HL-60 (cell line): ENCODE results near the gene TBC1D4.
A peak's percentile ranks its signal among the peaks of the same experiment; 100 is the strongest.

Experiments
- DNase-seq, 2 experiments: peaks; one replicate each; pipeline ENCODE4 v3.0.0-alpha.2; 2010 to 2020; ENCODE audit warnings: low read depth in 1 of 2, low spot score in 1 of 2
- H3K27ac ChIP-seq: fragments of 250-450 bp; sonication (Bioruptor Pico); replicated peaks from 2 replicates; pipeline ENCODE4 v1.5.1; 2020; ENCODE audit warnings: mild to moderate bottlenecking, moderate library complexity
- H3K27me3 ChIP-seq: fragments of 250-450 bp; sonication (Bioruptor Pico); 2 replicates; pipeline ENCODE4 v1.5.1; 2021; ENCODE audit warnings: mild to moderate bottlenecking, moderate library complexity; ENCODE audit not compliant: insufficient read depth, poor library complexity, severe bottlenecking
- H3K4me3 ChIP-seq: replicated peaks from 2 replicates; pipeline ENCODE4 v1.5.1; 2011; ENCODE audit warnings: mild to moderate bottlenecking, control low read depth, low read length; ENCODE audit not compliant: insufficient read depth
- GABPA ChIP-seq: IDR thresholded peaks from 2 replicates; pipeline ENCODE4 v1.6.1; 2012; ENCODE audit warnings: low read depth
- POLR2AphosphoS5 ChIP-seq: IDR thresholded peaks from 2 replicates; pipeline ENCODE4 v1.6.1; 2012; ENCODE audit warnings: low read depth
- SPI1 ChIP-seq: IDR thresholded peaks from 2 replicates; pipeline ENCODE4 v1.6.1; 2012; ENCODE audit warnings: low read depth, mild to moderate bottlenecking, borderline replicate concordance
- TF ChIP-seq, protein P1 (sequence below): IDR thresholded peaks from one replicate; pipeline ENCODE4 v1.5.1; 2011; ENCODE audit warnings: low read length, control low read depth, inconsistent platforms; ENCODE audit not compliant: insufficient read depth
- TF ChIP-seq, protein P2 (sequence below): IDR thresholded peaks from 2 replicates; pipeline ENCODE4 v1.6.1; 2012; ENCODE audit warnings: low read depth; ENCODE audit not compliant: insufficient replicate concordance

The TBC1D4 gene

DNA sequence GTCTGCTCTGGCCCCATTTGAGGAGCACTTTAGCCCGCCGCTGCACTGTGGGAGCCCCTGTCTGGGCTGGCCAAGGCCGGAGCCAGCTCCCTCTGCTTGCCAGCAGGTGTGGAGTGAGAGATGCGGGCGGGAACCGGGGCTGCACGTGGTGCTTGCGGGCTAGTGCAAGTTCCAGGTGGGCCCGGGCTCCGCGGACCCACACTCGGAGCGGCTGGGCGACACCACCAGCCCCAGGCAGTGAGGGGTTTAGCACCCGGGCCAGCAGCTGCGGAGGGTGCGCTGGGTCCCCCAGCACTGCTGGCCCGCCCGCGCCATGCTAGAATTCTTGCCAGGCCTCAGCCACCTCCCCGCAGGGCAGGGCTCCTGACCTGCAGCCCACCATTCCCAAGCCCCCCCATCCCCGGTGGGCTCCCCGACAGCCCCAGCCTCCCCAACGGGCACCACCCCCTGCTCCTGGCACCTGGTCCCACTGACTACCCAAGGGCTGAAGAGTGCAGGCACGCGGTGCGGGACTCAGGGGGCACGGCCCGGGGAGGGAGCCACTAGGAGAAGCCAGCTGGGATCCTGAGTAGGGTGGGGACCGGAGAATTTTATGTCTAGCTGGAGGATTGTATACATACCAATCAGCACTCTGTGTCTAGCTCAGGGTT, 36.6 kb upstream of the TBC1D4 start:
- TF ChIP-seq GABPA (no peak), SPI1 (no peak), POLR2AphosphoS5 (no peak)
- TF ChIP-seq, protein P1, sequence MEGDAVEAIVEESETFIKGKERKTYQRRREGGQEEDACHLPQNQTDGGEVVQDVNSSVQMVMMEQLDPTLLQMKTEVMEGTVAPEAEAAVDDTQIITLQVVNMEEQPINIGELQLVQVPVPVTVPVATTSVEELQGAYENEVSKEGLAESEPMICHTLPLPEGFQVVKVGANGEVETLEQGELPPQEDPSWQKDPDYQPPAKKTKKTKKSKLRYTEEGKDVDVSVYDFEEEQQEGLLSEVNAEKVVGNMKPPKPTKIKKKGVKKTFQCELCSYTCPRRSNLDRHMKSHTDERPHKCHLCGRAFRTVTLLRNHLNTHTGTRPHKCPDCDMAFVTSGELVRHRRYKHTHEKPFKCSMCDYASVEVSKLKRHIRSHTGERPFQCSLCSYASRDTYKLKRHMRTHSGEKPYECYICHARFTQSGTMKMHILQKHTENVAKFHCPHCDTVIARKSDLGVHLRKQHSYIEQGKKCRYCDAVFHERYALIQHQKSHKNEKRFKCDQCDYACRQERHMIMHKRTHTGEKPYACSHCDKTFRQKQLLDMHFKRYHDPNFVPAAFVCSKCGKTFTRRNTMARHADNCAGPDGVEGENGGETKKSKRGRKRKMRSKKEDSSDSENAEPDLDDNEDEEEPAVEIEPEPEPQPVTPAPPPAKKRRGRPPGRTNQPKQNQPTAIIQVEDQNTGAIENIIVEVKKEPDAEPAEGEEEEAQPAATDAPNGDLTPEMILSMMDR = no peak
- TF ChIP-seq, protein P2, sequence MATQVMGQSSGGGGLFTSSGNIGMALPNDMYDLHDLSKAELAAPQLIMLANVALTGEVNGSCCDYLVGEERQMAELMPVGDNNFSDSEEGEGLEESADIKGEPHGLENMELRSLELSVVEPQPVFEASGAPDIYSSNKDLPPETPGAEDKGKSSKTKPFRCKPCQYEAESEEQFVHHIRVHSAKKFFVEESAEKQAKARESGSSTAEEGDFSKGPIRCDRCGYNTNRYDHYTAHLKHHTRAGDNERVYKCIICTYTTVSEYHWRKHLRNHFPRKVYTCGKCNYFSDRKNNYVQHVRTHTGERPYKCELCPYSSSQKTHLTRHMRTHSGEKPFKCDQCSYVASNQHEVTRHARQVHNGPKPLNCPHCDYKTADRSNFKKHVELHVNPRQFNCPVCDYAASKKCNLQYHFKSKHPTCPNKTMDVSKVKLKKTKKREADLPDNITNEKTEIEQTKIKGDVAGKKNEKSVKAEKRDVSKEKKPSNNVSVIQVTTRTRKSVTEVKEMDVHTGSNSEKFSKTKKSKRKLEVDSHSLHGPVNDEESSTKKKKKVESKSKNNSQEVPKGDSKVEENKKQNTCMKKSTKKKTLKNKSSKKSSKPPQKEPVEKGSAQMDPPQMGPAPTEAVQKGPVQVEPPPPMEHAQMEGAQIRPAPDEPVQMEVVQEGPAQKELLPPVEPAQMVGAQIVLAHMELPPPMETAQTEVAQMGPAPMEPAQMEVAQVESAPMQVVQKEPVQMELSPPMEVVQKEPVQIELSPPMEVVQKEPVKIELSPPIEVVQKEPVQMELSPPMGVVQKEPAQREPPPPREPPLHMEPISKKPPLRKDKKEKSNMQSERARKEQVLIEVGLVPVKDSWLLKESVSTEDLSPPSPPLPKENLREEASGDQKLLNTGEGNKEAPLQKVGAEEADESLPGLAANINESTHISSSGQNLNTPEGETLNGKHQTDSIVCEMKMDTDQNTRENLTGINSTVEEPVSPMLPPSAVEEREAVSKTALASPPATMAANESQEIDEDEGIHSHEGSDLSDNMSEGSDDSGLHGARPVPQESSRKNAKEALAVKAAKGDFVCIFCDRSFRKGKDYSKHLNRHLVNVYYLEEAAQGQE = no peak
- no peak for DNase-seq
- no peak overlapping the region for H3K27ac ChIP-seq
- H3K27me3 ChIP-seq = no peaks in the 10 kb centered on the region
- no peak overlapping the region for H3K4me3 ChIP-seq

DNA sequence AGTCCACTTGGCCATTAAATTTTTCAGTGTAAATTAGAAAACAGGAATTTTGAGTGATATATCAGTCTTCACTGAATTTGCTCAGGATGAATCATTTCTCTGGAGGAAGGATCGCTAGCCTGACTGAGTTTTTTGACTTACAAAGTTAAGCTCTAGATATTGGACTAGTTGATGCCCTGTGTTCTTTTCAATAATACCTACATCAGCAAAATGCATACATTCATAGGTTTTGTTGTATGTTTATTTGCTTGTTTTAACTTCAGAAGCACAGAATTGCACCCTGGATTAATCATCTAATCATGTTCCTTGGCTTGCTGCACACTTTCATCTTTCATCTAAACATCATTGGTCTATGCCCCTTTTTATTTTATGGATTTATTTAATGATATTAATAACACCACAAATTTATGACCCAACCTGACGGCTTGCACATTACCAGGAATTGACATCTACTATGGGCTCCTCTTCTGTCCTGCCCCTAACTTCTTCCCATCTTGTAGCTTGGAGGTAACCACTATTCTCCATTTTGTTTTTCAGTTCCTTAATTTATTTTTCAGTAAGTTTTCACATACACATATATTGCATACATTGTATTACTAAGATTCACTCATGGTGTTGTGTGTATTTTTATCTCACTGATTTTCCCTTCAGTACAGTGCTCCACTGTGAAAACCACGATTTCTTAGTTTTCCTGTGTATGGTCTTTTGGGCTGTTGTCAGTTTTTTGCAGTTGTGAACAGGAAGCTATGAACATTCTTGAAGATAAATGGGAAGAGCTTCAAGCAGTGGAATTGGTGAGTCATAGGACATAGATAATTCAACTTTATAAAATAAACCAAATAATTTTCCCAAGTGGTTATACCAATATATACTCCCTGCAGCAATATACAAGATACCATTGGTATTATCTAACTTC, 32.4 kb upstream of the TBC1D4 start:
- Histone ChIP-seq H3K27ac (peak overlapping the region; percentile 36), H3K4me3 (no peak overlapping the region), H3K27me3 (no peaks in the 10 kb centered on the region)
- TF ChIP-seq, protein P2 = no peak
- no peak for TF ChIP-seq SPI1
- TF ChIP-seq GABPA = no peak
- DNase-seq = no peak

DNA sequence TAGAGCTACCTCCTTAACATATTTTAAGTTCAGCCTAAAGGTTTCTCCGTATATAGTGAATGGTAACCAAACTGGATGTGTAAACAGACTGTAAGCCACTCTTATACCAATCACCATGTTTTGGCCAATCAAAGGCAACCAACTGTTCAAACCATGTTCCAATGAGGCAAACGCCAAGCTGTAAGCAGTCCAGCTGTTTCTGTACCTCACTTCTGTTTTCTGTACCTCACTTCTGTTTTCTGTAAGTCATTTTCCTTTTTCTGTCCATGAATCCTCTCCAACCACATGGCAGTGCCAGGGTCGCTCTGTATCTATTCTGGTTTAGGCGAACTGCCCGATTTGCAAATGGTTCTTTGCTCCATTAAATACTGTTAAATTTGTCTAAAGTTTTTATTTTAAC, 31.3 kb upstream of the TBC1D4 start:
- no peaks in the 10 kb centered on the region for H3K27me3 ChIP-seq
- TF ChIP-seq POLR2AphosphoS5 (no peak), SPI1 (peak; percentile 88), GABPA (no peak)
- TF ChIP-seq, protein P2 = no peak
- DNase-seq = peak in 1 of 2 experiments; percentile 50
- H3K4me3 ChIP-seq = no peak overlapping the region
- no peak overlapping the region; the same call in 1 of the 2 replicates for H3K27ac ChIP-seq

DNA sequence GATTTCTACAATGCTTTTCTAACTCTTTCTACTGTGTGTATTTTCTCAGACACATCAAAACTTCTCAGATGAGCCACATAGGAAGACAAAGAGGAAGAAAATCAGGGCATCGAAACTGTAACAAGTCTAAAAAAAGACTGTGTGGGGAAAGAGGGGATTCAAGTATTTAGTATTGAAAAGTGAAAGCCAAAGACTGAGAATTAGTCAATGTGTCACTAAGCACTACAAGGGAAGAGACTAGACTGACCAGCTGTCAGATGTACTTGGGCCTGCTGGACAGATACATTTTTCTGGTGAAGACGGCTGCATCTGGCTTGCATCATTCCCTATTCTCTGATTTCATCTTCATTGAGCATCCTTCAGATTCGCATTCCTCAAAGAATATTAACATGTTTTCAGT, 30.3 kb upstream of the TBC1D4 start:
- DNase-seq = no peak
- Histone ChIP-seq H3K27ac (no peak overlapping the region), H3K27me3 (no peaks in the 10 kb centered on the region), H3K4me3 (no peak overlapping the region)
- TF ChIP-seq, protein P2 = no peak
- TF ChIP-seq, protein P1 = no peak
- no peak for TF ChIP-seq POLR2AphosphoS5
- TF ChIP-seq SPI1 = no peak
- TF ChIP-seq GABPA = no peak
